ENCODE data around the gene CALM1.

Gene CALM1

DNA sequence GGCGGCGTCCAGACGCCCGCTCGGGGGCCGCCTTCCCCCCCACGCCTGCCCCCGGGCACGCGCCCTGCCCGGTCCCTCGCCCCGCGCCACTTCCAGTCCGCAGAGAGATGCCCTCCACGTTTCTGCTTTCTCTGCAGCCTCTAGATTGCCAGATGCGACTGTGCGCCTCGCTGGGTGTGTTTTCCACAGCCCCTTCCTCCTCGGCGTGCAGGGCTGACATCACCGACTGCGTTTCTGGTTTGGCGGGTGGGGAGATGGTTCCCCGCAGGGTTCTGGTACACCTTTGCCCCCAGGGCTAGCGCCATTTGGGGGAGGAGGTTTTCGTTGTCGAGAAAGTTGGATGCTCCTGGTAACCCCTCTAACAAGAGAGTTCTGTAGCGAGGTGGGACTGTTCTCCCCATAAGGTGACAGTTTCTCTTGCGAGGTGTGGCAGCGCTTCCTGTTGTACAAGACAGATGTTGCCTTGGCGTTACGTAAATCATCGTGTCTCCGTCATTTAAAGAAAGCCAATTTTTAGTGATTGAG is 1.5 kb downstream of the CALM1 start:
- peak; percentile 26 for DNase-seq (ENCODE audit: extremely low spot score)
- POLR2A ChIA-PET, result no interaction called here
- CTCF ChIA-PET, result interaction anchor here (0.7 to 5.0 kb wide), 4 partner anchors 15 to 361 kb away, joined by 3 to 41 read pairs (median 38); no protein-coding TSS in a partner anchor
- TF ChIP-seq, protein P1, sequence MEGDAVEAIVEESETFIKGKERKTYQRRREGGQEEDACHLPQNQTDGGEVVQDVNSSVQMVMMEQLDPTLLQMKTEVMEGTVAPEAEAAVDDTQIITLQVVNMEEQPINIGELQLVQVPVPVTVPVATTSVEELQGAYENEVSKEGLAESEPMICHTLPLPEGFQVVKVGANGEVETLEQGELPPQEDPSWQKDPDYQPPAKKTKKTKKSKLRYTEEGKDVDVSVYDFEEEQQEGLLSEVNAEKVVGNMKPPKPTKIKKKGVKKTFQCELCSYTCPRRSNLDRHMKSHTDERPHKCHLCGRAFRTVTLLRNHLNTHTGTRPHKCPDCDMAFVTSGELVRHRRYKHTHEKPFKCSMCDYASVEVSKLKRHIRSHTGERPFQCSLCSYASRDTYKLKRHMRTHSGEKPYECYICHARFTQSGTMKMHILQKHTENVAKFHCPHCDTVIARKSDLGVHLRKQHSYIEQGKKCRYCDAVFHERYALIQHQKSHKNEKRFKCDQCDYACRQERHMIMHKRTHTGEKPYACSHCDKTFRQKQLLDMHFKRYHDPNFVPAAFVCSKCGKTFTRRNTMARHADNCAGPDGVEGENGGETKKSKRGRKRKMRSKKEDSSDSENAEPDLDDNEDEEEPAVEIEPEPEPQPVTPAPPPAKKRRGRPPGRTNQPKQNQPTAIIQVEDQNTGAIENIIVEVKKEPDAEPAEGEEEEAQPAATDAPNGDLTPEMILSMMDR (IDR thresholded peaks at IDR 0.05; ENCODE audit: control extremely low read depth, extremely low read depth, low read depth, missing control alignments), result no peak

DNA sequence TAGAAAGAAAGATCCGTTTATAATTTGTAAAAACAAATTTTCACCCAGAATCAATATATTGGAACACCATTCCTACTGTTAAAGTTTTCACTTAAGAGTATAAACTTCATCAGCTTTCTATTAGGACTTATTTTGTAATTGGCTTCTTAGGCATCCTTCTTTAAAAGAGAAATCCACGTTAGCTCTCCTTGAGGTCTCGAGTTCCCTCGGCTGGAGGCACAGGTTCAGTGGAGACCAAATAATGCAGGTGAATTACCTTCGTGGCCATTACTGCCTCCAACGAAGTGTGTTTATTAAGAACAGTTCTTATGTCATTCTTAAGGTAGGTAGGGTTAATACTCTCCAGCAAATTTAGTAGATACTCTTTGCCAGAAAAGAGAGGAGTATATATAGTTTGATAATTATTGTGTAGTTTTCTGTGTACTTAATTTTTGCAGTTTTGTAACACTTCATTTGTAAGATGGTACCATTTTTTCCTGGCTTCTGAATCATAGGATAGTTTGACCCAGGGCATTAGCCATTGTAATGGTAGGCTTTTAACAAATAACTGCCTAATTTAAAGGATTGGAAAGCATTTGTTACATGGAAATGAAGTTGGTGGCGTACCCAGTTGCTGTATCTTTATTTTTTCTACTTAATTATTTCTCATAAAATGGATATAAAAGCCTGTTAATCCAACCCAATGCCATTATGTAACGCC is 2.2 kb downstream of the CALM1 start:
- TF ChIP-seq, protein P1 (IDR thresholded peaks at IDR 0.05; ENCODE audit: control extremely low read depth, extremely low read depth, low read depth, missing control alignments), result no peak
- CTCF ChIA-PET, result interaction anchor here (0.7 to 5.0 kb wide), 19 partner anchors 9 to 417 kb away, joined by 3 to 41 read pairs (median 4); partner anchors contain the start of gene TTC7B
- DNase-seq (ENCODE audit: extremely low spot score), result no peak
- POLR2A ChIA-PET, result interaction anchor here (1.0 to 1.3 kb wide), 2 partner anchors 15 to 17 kb away, joined by 3 to 5 read pairs; no protein-coding TSS in a partner anchor

DNA sequence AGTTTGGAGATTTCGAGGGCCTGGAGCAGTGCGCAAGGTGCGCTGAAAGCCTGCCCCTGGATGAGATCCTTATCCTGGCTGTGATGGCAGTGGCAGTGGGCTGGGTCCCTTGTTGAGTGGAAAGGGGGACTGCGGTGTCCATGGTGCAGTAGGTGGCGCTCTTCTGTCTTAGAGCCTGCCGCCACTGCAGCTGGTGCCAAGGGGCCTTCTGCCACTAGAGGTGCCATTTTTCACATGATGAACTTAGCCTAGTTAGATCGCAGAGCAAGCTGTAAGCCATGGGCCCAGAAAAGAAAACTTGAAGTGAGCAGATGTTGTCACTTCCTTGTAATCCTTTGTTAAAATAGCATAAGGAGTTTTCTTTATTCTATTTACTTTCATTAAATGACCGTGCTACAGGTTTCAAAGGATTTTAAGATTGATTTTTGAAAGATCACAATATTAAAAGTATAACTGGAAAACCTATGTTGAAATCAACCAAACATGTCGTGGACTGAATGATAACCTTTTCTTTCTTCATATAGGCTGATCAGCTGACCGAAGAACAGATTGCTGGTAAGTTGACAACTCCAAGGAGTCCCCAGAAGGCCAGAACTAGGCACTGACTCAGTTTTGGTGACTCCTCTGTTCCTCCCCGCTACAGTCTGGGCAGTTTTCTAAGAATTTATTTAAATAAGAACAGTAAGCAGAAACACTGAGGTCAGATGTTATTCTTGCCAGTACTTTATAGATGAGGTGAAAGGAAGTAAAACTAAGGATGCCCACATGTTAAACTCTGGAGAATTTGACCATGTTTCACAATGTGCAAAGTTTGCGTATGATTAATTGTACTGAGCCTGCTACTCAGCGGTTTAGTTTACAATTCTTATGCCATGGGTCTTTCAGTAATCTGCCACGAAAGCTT is 3.0 kb downstream of the CALM1 start:
- ChIA-PET CTCF (interaction anchor here (0.7 to 5.0 kb wide), 22 partner anchors 9 to 416 kb away, joined by 3 to 41 read pairs (median 4); partner anchors contain the start of gene TTC7B), POLR2A (interaction anchor here (0.7 to 1.3 kb wide), 4 partner anchors 16 to 358 kb away, joined by 3 to 5 read pairs (median 4); no protein-coding TSS in a partner anchor)
- TF ChIP-seq, protein P1 (IDR thresholded peaks at IDR 0.05; ENCODE audit: control extremely low read depth, extremely low read depth, low read depth, missing control alignments), result peak; percentile 100
- DNase-seq (ENCODE audit: extremely low spot score), result peak; percentile 87

DNA sequence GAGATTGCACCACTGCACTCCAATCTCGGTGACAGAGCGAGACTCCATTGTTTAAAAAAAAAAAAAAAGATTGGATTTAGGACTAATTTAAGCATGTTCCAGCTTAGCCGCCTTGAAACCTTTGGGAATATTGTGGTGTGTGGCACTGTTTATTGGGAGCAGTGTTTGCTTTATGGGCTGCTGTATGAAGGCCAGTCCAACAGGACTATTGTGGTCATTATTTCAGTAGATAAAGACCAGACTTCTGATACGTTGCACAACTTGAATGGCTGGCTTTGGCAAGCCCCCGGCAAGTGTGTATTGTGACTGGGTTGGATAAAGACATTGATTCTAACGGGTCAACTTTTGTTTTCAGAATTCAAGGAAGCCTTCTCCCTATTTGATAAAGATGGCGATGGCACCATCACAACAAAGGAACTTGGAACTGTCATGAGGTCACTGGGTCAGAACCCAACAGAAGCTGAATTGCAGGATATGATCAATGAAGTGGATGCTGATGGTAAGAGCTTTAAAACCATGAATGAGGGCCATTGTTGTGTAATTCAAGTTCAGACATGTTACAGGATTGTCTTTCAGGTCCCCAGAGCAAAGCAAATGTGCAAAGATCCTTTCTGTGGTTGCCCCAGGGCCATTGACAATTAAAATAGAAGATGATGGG is 4.2 kb downstream of the CALM1 start:
- ChIA-PET POLR2A (interaction anchor here (0.7 kb wide), 1 partner anchor 15 kb away, joined by 5 read pairs; no protein-coding TSS in a partner anchor), CTCF (interaction anchor here (1.4 to 5.0 kb wide), 8 partner anchors 8 to 358 kb away, joined by 3 to 41 read pairs (median 24); no protein-coding TSS in a partner anchor)
- DNase-seq (ENCODE audit: extremely low spot score), result no peak
- TF ChIP-seq, protein P1 (IDR thresholded peaks at IDR 0.05; ENCODE audit: control extremely low read depth, extremely low read depth, low read depth, missing control alignments), result no peak

DNA sequence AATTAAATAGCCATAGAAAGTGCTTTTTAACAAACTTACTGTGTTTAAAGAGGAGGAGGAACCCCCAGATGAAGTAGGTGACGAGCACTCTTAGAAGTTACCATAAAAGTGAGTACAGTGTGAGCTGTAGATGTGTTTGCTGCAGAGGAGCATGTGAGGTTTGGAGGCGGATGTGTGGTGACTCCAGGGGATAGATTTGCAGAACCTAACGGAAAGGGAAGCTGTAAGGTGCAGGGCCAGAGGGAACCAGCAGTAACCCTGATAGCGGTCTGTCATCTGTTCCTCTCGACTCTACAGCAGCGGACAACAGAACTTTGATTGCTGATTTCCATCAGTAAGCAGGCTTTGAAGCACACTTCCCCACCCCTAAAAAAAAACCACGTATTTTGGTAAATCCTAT is 5.2 kb downstream of the CALM1 start:
- POLR2A ChIA-PET, result no interaction called here
- CTCF ChIA-PET, result interaction anchor here (0.9 to 5.0 kb wide), 5 partner anchors 12 to 357 kb away, joined by 3 to 41 read pairs (median 22); no protein-coding TSS in a partner anchor
- TF ChIP-seq, protein P1 (IDR thresholded peaks at IDR 0.05; ENCODE audit: control extremely low read depth, extremely low read depth, low read depth, missing control alignments), result no peak
- DNase-seq (ENCODE audit: extremely low spot score), result no peak

Data from GM10248 (cell line).